ENCODE data around the gene CHCHD10. TPM values are rescaled to one million over a fixed set of nuclear protein-coding genes. Genes with fewer than 3 reads are reported as not detected.
A peak's percentile ranks its signal among the peaks of the same experiment; 100 is the strongest.
"Not testable (repeated sequence)": the region's sequence is repeated elsewhere in the genome, so short reads cannot be mapped to it uniquely, and the experiment has no call there.

Gene CHCHD10
- total RNA-seq, 2 experiments from 2014 or later = 134 to 140 TPM

- DNase-seq (no peak), ATAC-seq (no peak)
- H3K4me1 Mint-ChIP-seq (ENCODE audit: low read depth) = peaks cover 2% of the 10 kb centered on the region
- CTCF ChIA-PET = no interaction called here
- H3K4me3 Mint-ChIP-seq = no peak overlapping the region
- H3K9me3 Mint-ChIP-seq (ENCODE audit: insufficient read depth) = no peaks in the 10 kb centered on the region
- POLR2A ChIA-PET = no interaction called here
- H3K36me3 Mint-ChIP-seq (ENCODE audit: low read depth) = peaks cover 20% of the 10 kb centered on the region
- H3K27ac Mint-ChIP-seq = no peak overlapping the region
- no peaks in the 10 kb centered on the region for H3K27me3 Mint-ChIP-seq (ENCODE audit: low read depth)
These were observed 25.1 kb downstream of the CHCHD10 start for GRCh38 chr22:23742505-23743264.

- ChIA-PET CTCF (interaction anchor here (1.5 kb wide), 1 partner anchor 156 kb away, joined by 4 read pairs; the partner anchor contains the start of gene MIF), POLR2A (interaction anchor here (0.7 kb wide), 1 partner anchor 13 kb away, joined by 4 read pairs; no protein-coding TSS in a partner anchor)
- Mint-ChIP-seq H3K27ac (no peak overlapping the region), H3K4me3 (no peak overlapping the region), H3K36me3 (ENCODE audit: low read depth) (no peaks in the 10 kb centered on the region), H3K27me3 (ENCODE audit: low read depth) (no peaks in the 10 kb centered on the region), H3K4me1 (ENCODE audit: low read depth) (no peaks in the 10 kb centered on the region), H3K9me3 (ENCODE audit: insufficient read depth) (no peaks in the 10 kb centered on the region)
- ATAC-seq (no peak), DNase-seq (no peak)
These were observed 30.1 kb downstream of the CHCHD10 start for GRCh38 chr22:23737696-23738095.

GRCh38 chr22:23728108-23728507, 39.7 kb downstream of the CHCHD10 start:
- H3K4me1 Mint-ChIP-seq (ENCODE audit: low read depth); DNase-seq; ATAC-seq; H3K4me3 Mint-ChIP-seq; H3K27ac Mint-ChIP-seq; H3K36me3 Mint-ChIP-seq (ENCODE audit: low read depth); H3K27me3 Mint-ChIP-seq (ENCODE audit: low read depth); H3K9me3 Mint-ChIP-seq (ENCODE audit: insufficient read depth); CTCF ChIA-PET: not testable (repeated sequence)
- POLR2A ChIA-PET = interaction anchor here (0.6 kb wide), 1 partner anchor 60 kb away, joined by 4 read pairs; no protein-coding TSS in a partner anchor

- Mint-ChIP-seq H3K4me1 (ENCODE audit: low read depth) (no peaks in the 10 kb centered on the region), H3K36me3 (ENCODE audit: low read depth) (no peaks in the 10 kb centered on the region), H3K4me3 (no peak overlapping the region), H3K27me3 (ENCODE audit: low read depth) (peaks cover 7% of the 10 kb centered on the region), H3K9me3 (ENCODE audit: insufficient read depth) (no peaks in the 10 kb centered on the region), H3K27ac (no peak overlapping the region)
- ChIA-PET CTCF (interaction anchor here (0.6 kb wide), 1 partner anchor 104 kb away, joined by 3 read pairs; no protein-coding TSS in a partner anchor), POLR2A (no interaction called here)
- no peak for DNase-seq
- ATAC-seq = no peak
These were observed 45.0 kb downstream of the CHCHD10 start for GRCh38 chr22:23722724-23723123.

GRCh38 chr22:23722160-23722559, 45.6 kb downstream of the CHCHD10 start:
- ChIA-PET POLR2A (no interaction called here), CTCF (interaction anchor here (0.6 kb wide), 1 partner anchor 104 kb away, joined by 3 read pairs; no protein-coding TSS in a partner anchor)
- peaks cover 4% of the 10 kb centered on the region for H3K4me1 Mint-ChIP-seq (ENCODE audit: low read depth)
- no peak overlapping the region for H3K4me3 Mint-ChIP-seq
- DNase-seq = no peak
- no peaks in the 10 kb centered on the region for H3K36me3 Mint-ChIP-seq (ENCODE audit: low read depth)
- no peaks in the 10 kb centered on the region for H3K9me3 Mint-ChIP-seq (ENCODE audit: insufficient read depth)
- no peak overlapping the region for H3K27ac Mint-ChIP-seq
- H3K27me3 Mint-ChIP-seq (ENCODE audit: low read depth) = peaks cover 6% of the 10 kb centered on the region
- no peak for ATAC-seq

- no peak for ATAC-seq
- DNase-seq = no peak
- Mint-ChIP-seq H3K27me3 (ENCODE audit: low read depth) (peaks cover 2% of the 10 kb centered on the region), H3K9me3 (ENCODE audit: insufficient read depth) (no peaks in the 10 kb centered on the region), H3K36me3 (ENCODE audit: low read depth) (peaks cover 2% of the 10 kb centered on the region), H3K4me1 (ENCODE audit: low read depth) (peaks cover 7% of the 10 kb centered on the region), H3K27ac (no peak overlapping the region), H3K4me3 (no peak overlapping the region)
- POLR2A ChIA-PET = no interaction called here
- CTCF ChIA-PET = no interaction called here
These were observed 46.9 kb downstream of the CHCHD10 start for GRCh38 chr22:23720855-23721254.

GRCh38 chr22:23718371-23719165, 49.2 kb downstream of the CHCHD10 start:
- Mint-ChIP-seq H3K9me3 (ENCODE audit: insufficient read depth) (no peaks in the 10 kb centered on the region), H3K4me1 (ENCODE audit: low read depth) (peaks cover 20% of the 10 kb centered on the region), H3K36me3 (ENCODE audit: low read depth) (peaks cover 12% of the 10 kb centered on the region), H3K4me3 (peak overlapping the region; percentile 15), H3K27me3 (ENCODE audit: low read depth) (no peaks in the 10 kb centered on the region), H3K27ac (no peak overlapping the region)
- ATAC-seq = no peak
- DNase-seq = no peak
- ChIA-PET CTCF (no interaction called here), POLR2A (no interaction called here)

- peak; percentile 86 for DNase-seq
- H3K27ac Mint-ChIP-seq = peak overlapping the region; percentile 81
- no peaks in the 10 kb centered on the region for H3K9me3 Mint-ChIP-seq (ENCODE audit: insufficient read depth)
- H3K27me3 Mint-ChIP-seq (ENCODE audit: low read depth) = no peaks in the 10 kb centered on the region
- H3K4me3 Mint-ChIP-seq = peak overlapping the region; percentile 75
- peaks cover 20% of the 10 kb centered on the region for H3K4me1 Mint-ChIP-seq (ENCODE audit: low read depth)
- peak; percentile 91 for ATAC-seq
- ChIA-PET CTCF (interaction anchor here (0.9 to 2.9 kb wide), 4 partner anchors 11 to 177 kb away, joined by 3 to 11 read pairs (median 4); partner anchors contain the start of gene MIF), POLR2A (interaction anchor here (1.1 to 5.0 kb wide), 3 partner anchors 9 to 34 kb away, joined by 3 to 41 read pairs (median 8); partner anchors contain the start of gene ZNF70)
- H3K36me3 Mint-ChIP-seq (ENCODE audit: low read depth) = peaks cover 17% of the 10 kb centered on the region
These were observed 50.7 kb downstream of the CHCHD10 start for GRCh38 chr22:23716811-23717801.

Other genes starting within 250 kb of the CHCHD10 start
- gene IGLL1, start 187.7 kb downstream of the CHCHD10 start, total RNA-seq = not detected
- under 1 TPM; 0.21 to 0.29 TPM for gene DRICH1, start 135.7 kb downstream of the CHCHD10 start, total RNA-seq
- gene RGL4, start 77.0 kb downstream of the CHCHD10 start, total RNA-seq = 10 to 100 TPM; 34.0 to 38.5 TPM
- 1 to 10 TPM; 2.1 to 2.2 TPM for gene ZNF70, start 16.9 kb downstream of the CHCHD10 start, total RNA-seq
- gene VPREB3, start 13.5 kb downstream of the CHCHD10 start, total RNA-seq = not detected
- 1 to 10 TPM in 1 of 2 experiments, under 1 TPM in 1; 0.81 to 1.4 TPM for gene C22orf15, start 5.0 kb downstream of the CHCHD10 start, total RNA-seq
- under 1 TPM; 0.42 to 0.55 TPM for gene MMP11, start 4.9 kb upstream of the CHCHD10 start, total RNA-seq
- gene SMARCB1, start 19.0 kb upstream of the CHCHD10 start, total RNA-seq = 100 to 1,000 TPM; 112 to 113 TPM
- 1 to 10 TPM; 8.1 to 10.0 TPM for gene DERL3, start 71.0 kb upstream of the CHCHD10 start, total RNA-seq
- gene SLC2A11, start 89.9 kb upstream of the CHCHD10 start, total RNA-seq = 1 to 10 TPM; 6.7 to 7.9 TPM
- 1,000 to 10,000 TPM; 1,002 to 1,009 TPM for gene MIF, start 126.4 kb upstream of the CHCHD10 start, total RNA-seq
- gene GSTT2B, start 193.2 kb upstream of the CHCHD10 start, total RNA-seq = not detected
- gene DDTL, start 198.9 kb upstream of the CHCHD10 start, total RNA-seq = not detected
- gene DDT, start 206.5 kb upstream of the CHCHD10 start, total RNA-seq = 100 to 1,000 TPM; 128 to 136 TPM
- gene GSTT2, start 212.2 kb upstream of the CHCHD10 start, total RNA-seq = not detected
- not detected for gene GSTT4, start 237.5 kb upstream of the CHCHD10 start, total RNA-seq
- 100 to 1,000 TPM; 147 to 159 TPM for gene CABIN1, start 243.3 kb upstream of the CHCHD10 start, total RNA-seq

Measured in activated CD8-positive, alpha-beta T cell treated with anti-CD3 and anti-CD28 coated beads, Interleukin-2, amount 10 ng/mL, durations not matched to agents 7 days and 5 days (primary cell).